Measurements from ENCODE around the gene CHD8.

DNA sequence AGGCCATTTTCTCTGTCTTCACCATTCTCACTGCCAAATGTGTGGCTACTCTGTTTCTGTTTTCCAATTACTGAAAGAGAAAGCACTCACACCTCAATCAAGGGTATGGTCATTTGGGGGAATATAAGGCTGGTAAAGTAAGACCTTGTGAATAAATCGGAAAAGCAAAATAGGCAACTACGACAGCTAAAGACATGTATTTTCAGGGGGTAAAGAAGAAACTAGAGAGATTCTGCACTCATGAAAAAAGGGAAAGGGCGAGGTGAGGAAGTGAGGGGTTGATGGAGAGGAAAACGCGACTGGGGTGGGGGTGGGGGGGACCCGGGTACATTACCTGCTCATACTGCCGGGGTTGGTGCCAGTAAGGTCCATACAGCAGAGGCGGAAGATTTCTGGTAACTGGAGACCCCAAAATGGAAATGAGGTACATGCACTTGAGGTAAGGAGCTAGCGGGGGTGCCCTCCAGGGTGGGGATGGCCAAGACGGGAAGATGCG, 19.3 kb downstream of the CHD8 start:
- TF ChIP-seq, protein P1, sequence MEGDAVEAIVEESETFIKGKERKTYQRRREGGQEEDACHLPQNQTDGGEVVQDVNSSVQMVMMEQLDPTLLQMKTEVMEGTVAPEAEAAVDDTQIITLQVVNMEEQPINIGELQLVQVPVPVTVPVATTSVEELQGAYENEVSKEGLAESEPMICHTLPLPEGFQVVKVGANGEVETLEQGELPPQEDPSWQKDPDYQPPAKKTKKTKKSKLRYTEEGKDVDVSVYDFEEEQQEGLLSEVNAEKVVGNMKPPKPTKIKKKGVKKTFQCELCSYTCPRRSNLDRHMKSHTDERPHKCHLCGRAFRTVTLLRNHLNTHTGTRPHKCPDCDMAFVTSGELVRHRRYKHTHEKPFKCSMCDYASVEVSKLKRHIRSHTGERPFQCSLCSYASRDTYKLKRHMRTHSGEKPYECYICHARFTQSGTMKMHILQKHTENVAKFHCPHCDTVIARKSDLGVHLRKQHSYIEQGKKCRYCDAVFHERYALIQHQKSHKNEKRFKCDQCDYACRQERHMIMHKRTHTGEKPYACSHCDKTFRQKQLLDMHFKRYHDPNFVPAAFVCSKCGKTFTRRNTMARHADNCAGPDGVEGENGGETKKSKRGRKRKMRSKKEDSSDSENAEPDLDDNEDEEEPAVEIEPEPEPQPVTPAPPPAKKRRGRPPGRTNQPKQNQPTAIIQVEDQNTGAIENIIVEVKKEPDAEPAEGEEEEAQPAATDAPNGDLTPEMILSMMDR (IDR thresholded peaks at IDR 0.05; ENCODE audit: insufficient read depth, low read length, poor library complexity, severe bottlenecking): no peak
- TF ChIP-seq EZH2phosphoT487 (conservative IDR thresholded peaks at IDR 0.05; ENCODE audit: low read length): no peak
